GM21529 (cell line): ENCODE data around the gene ZRANB1.

Source experiments
- ATAC-seq: cut with Tn5 transposase; IDR thresholded peaks from one replicate; pipeline ENCODE4 v1.9.1; 2021; ENCODE audit not compliant: unreplicated experiment

Gene ZRANB1

GRCh38 chr10:125017547-125018298 lies 75.8 kb downstream of the ZRANB1 start:
- ATAC-seq = no peak

DNA sequence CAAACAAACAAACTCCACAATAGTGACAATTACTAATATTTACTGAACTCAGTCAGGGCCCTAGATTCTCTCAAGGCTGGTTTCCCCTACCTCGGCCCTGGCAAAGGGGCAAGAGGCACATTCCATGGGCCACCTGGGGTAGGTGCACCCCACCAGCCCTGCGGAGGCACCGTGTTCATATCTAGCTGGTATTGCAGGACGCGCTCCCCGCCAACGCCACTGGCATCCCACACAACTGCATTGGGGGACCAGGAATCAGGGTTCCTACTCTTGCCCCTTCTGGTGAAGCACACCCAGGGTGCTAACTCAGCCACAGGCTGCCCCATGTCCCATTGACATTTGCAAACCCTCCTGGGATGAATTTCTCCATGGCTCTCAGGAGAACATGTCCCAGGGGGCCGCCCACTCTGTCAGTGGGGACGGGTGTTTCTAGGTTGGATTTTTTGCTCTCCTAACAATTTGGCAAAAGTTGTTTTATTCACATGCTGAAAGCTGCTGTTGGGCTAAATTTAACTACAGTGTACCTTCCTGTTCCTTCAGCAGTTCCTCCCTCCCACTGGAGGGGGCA lies 76.7 kb downstream of the ZRANB1 start:
- ATAC-seq = no peak

DNA sequence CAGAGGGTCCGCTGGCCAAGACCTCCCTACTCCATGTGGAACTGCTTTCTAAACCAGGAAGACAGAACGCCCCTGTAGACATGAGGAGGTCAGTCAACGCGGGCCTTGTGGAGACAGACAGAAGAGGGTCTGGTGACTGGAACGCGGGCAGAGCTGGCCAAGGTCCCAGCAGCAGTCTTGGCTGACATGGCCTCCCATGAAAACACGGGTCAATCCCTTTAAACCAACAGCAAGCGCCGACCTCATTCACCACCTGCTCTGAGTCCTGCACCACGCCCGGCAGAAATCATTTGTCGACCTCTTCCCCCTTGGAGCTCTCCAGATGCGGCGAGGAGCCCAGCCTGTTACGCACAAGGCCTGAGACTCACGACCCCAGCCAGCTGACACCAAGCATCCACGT lies 78.5 kb downstream of the ZRANB1 start:
- no peak for ATAC-seq

GRCh38 chr10:125020871-125021270 lies 78.9 kb downstream of the ZRANB1 start:
- ATAC-seq = no peak

GRCh38 chr10:125021686-125022344 lies 79.9 kb downstream of the ZRANB1 start:
- ATAC-seq = no peak

- no peak for ATAC-seq
Measured at GRCh38 chr10:125022671-125023070, 80.7 kb downstream of the ZRANB1 start.

DNA sequence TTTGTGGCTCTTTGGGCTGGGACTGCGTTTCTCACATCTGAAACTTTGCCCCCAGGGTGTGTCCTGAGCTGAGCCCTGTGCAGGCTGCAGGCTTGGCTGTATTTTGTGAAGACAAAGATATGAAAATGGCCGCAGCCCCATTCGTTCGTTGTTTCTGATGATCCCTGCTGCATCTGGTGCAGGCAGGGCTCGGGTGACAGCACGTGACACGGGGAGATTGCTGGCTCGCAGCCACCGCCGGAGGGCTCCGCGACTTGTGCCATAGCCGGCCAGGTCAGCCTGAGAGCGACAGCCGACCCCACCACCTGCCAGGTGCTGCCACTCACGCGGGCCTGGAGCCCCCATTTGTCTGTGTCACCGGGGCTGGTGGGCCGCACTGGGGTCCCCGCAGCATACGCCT lies 81.3 kb downstream of the ZRANB1 start:
- no peak for ATAC-seq

DNA sequence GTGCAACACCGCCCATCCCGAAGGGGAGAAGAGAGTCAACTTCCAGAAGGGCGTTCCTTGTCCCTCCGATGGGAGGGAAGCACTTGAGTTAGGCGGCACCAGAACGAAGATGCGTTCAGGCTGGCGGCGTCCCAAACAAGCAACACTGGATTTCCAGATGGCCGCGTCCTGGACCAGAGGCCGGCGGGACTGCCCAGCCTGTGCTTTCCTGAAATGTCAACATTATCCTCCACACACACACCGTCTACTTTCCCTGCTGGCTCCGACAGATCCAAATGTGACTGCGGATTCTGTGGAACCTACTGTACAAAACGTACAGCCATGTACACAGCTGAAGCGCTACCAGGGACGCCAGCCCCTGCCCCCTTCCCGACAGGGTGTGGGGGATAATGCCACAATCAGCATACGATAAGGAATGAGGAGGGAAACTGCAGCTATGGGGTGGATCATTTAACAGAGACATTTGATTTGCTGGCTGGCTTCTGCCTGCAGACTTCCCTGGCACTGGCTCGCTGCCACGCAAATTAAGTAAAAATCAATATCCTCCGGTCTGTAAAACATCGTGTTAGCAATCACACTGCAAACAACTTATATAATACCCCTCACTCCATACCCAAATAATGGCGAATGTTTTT lies 82.1 kb downstream of the ZRANB1 start:
- no peak for ATAC-seq

- no peak for ATAC-seq
Measured at GRCh38 chr10:125024497-125025234, 82.7 kb downstream of the ZRANB1 start.

GRCh38 chr10:125025341-125025740 lies 83.4 kb downstream of the ZRANB1 start:
- ATAC-seq = no peak

GRCh38 chr10:125026036-125026931 lies 84.4 kb downstream of the ZRANB1 start:
- ATAC-seq = no peak

- ATAC-seq = no peak
Measured at GRCh38 chr10:125026974-125027735, 85.2 kb downstream of the ZRANB1 start.

- no peak for ATAC-seq
Measured at GRCh38 chr10:125027871-125028869, 86.2 kb downstream of the ZRANB1 start.

GRCh38 chr10:125029584-125030242 lies 87.8 kb downstream of the ZRANB1 start:
- ATAC-seq = no peak

GRCh38 chr10:125030567-125031197 lies 88.8 kb downstream of the ZRANB1 start:
- ATAC-seq = no peak

DNA sequence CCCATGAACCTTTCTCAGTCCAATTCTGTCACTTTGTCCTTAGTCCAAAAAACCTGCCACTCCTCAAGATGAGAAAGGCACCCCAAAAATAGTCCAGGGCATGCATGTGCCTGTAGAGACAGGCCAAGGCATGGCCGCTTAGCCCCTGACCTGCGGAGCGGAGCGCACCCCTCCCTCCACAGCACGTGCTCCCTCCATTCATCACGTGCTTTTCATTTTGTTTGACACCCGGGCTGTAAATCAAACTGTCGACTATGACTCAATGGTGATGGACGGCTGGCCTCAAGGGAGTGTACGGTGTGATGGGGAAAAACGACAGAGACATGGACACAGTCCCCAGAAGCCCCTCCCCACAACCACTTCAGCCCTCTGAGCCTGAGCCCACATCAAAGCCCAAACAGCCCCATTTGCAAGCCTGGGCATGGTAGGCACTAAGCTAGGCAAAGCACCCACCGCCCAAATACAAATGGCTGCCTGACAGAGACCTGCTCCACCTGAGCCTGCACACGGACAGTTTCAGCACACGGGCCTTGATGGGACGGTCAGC lies 90.6 kb downstream of the ZRANB1 start:
- ATAC-seq = no peak
